WTC11 (cell line): ENCODE data around the gene TRIM44.

Source experiments
- CTCF ChIP-seq: fragments of 200-600 bp; IDR thresholded peaks from 2 replicates; pipeline ENCODE4 v1.8.0; 2022; ENCODE audit warnings: antibody characterized with exemption
- FOXK1 ChIP-seq: sonication (generic); formaldehyde crosslinking; IDR thresholded peaks from 2 replicates; pipeline ENCODE4 v1.8.0; 2022; ENCODE audit warnings: mild to moderate bottlenecking, moderate library complexity, missing genetic modification reagents
- JAZF1 ChIP-seq: fragments of 250-450 bp; sonication (Bioruptor Pico); IDR thresholded peaks from 2 replicates; pipeline ENCODE4 v1.9.0; 2021; ENCODE audit warnings: moderate library complexity, mild to moderate bottlenecking, inconsistent platforms
- NFE2L1 ChIP-seq: sonication (generic); formaldehyde crosslinking; IDR thresholded peaks from 2 replicates; pipeline ENCODE4 v1.8.1; 2023; ENCODE audit warnings: missing genetic modification reagents
- TCF7 ChIP-seq: sonication (generic); formaldehyde crosslinking; IDR thresholded peaks from 2 replicates; pipeline ENCODE4 v1.8.0; 2022; ENCODE audit warnings: mild to moderate bottlenecking, low read depth, missing genetic modification reagents, moderate library complexity
- ZNF232 ChIP-seq: sonication (generic); formaldehyde crosslinking; IDR thresholded peaks from 2 replicates; pipeline ENCODE4 v1.8.0; 2022; ENCODE audit warnings: mild to moderate bottlenecking, missing genetic modification reagents
- TF ChIP-seq, protein P1 (sequence below): sonication (generic); formaldehyde crosslinking; IDR thresholded peaks from 2 replicates; pipeline ENCODE4 v1.8.0; 2022; ENCODE audit warnings: mild to moderate bottlenecking, missing genetic modification reagents
- TF ChIP-seq, protein P2 (sequence below): sonication (generic); formaldehyde crosslinking; IDR thresholded peaks from 2 replicates; pipeline ENCODE4 v1.8.1; 2023; ENCODE audit warnings: mild to moderate bottlenecking, moderate library complexity, missing genetic modification reagents
- TF ChIP-seq, protein P3 (sequence below): sonication (generic); formaldehyde crosslinking; IDR thresholded peaks from 2 replicates; pipeline ENCODE4 v1.8.1; 2023; ENCODE audit warnings: mild to moderate bottlenecking, missing genetic modification reagents, moderate library complexity

GRCh38 chr11:35779409-35779808 lies 116.8 kb downstream of the TRIM44 start:
- TF ChIP-seq TCF7 (CRISPR knock-in tag) (no peak), CTCF (no peak), JAZF1 (CRISPR knock-in tag) (no peak), FOXK1 (CRISPR knock-in tag) (no peak), NFE2L1 (CRISPR knock-in tag) (no peak), ZNF232 (CRISPR knock-in tag) (no peak)
- TF ChIP-seq, protein P1, sequence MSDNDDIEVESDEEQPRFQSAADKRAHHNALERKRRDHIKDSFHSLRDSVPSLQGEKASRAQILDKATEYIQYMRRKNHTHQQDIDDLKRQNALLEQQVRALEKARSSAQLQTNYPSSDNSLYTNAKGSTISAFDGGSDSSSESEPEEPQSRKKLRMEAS (CRISPR knock-in tag), result no peak
- TF ChIP-seq, protein P2, sequence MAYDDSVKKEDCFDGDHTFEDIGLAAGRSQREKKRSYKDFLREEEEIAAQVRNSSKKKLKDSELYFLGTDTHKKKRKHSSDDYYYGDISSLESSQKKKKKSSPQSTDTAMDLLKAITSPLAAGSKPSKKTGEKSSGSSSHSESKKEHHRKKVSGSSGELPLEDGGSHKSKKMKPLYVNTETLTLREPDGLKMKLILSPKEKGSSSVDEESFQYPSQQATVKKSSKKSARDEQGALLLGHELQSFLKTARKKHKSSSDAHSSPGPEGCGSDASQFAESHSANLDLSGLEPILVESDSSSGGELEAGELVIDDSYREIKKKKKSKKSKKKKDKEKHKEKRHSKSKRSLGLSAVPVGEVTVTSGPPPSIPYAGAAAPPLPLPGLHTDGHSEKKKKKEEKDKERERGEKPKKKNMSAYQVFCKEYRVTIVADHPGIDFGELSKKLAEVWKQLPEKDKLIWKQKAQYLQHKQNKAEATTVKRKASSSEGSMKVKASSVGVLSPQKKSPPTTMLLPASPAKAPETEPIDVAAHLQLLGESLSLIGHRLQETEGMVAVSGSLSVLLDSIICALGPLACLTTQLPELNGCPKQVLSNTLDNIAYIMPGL, result no peak
- TF ChIP-seq, protein P3, sequence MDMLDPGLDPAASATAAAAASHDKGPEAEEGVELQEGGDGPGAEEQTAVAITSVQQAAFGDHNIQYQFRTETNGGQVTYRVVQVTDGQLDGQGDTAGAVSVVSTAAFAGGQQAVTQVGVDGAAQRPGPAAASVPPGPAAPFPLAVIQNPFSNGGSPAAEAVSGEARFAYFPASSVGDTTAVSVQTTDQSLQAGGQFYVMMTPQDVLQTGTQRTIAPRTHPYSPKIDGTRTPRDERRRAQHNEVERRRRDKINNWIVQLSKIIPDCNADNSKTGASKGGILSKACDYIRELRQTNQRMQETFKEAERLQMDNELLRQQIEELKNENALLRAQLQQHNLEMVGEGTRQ (CRISPR knock-in tag), result no peak
